ENCODE measurements around the gene ARHGAP45. TPM values are rescaled to one million over a fixed set of nuclear protein-coding genes. Genes with fewer than 3 reads are reported as not detected.
A peak's percentile ranks its signal among the peaks of the same experiment; 100 is the strongest.

ARHGAP45 gene
- total RNA-seq, 2 experiments from 2014 or later = 861 to 878 TPM

GRCh38 chr19:1087813-1088415, 20.9 kb downstream of the ARHGAP45 start:
- Mint-ChIP-seq H3K27me3 (no peaks in the 10 kb centered on the region), H3K9me3 (no peaks in the 10 kb centered on the region), H3K4me3 (peak overlapping the region; percentile 71), H3K4me1 (ENCODE audit: low read depth) (peaks cover 27% of the 10 kb centered on the region), H3K27ac (peak overlapping the region; percentile 82), H3K36me3 (ENCODE audit: low read depth) (peaks cover 64% of the 10 kb centered on the region)
- Histone ChIP-seq H3K4me1 (ENCODE audit: insufficient read depth, low read length) (peaks cover 77% of the 10 kb centered on the region), H3K27me3 (ENCODE audit: control insufficient read depth in 1 of 2, insufficient read depth in 2 of 2, low read length in 2 of 2) (no peaks in the 10 kb centered on the region), H3K4me3 (ENCODE audit: low read length) (no peak overlapping the region), H3K9me3 (ENCODE audit: control insufficient read depth in 1 of 2, insufficient read depth in 1 of 2, low read length in 2 of 2) (no peaks in the 10 kb centered on the region), H3K36me3 (ENCODE audit: insufficient read depth, low read length) (peaks cover 87% of the 10 kb centered on the region), H3K27ac (ENCODE audit: low read depth in 1 of 2, low read length in 2 of 2) (peak overlapping the region; percentile 59 to 68)
- peak; percentile 5 for TF ChIP-seq CTCF (IDR thresholded peaks at IDR 0.05)
- peak in 10 of 14 experiments; percentile 44 to 87 (median 63) for DNase-seq
- peak; percentile 58 for ATAC-seq (ENCODE audit: poor library complexity)
- intact Hi-C loops (cut with DNase I, micrococcal nuclease) = loop anchor here (1.0 to 2.0 kb wide), 2 partner anchors 11 to 19 kb away; no protein-coding TSS in a partner anchor
- ChIA-PET CTCF (interaction anchor here (0.7 to 6.5 kb wide), 10 partner anchors 8 to 224 kb away, joined by 3 to 42 read pairs (median 5); partner anchors contain the start of genes ABCA7 and ARHGAP45), POLR2A (interaction anchor here (0.6 to 19.1 kb wide), 20 partner anchors 9 to 1965 kb away, joined by 3 to 1253 read pairs (median 8); partner anchors contain the start of genes ABCA7, ARHGAP45, CNN2 and FAM174C)

- peak in 4 of 14 experiments; percentile 42 to 58 (median 52) for DNase-seq
- H3K27ac ChIP-seq (ENCODE audit: low read depth in 1 of 2, low read length in 2 of 2) = peak overlapping the region; percentile 59 to 68
- no peak for TF ChIP-seq CTCF (IDR thresholded peaks at IDR 0.05)
- H3K4me1 Mint-ChIP-seq (ENCODE audit: low read depth) = peaks cover 31% of the 10 kb centered on the region
- H3K27ac Mint-ChIP-seq = peak overlapping the region; percentile 82
- H3K27me3 ChIP-seq (ENCODE audit: control insufficient read depth in 1 of 2, insufficient read depth in 2 of 2, low read length in 2 of 2) = no peaks in the 10 kb centered on the region
- POLR2A ChIA-PET = interaction anchor here (0.6 to 19.1 kb wide), 22 partner anchors 8 to 1964 kb away, joined by 3 to 1253 read pairs (median 8); partner anchors contain the start of genes ABCA7, ARHGAP45, CNN2 and FAM174C
- H3K9me3 ChIP-seq (ENCODE audit: control insufficient read depth in 1 of 2, insufficient read depth in 1 of 2, low read length in 2 of 2) = no peaks in the 10 kb centered on the region
- intact Hi-C loops (cut with DNase I, micrococcal nuclease) = no loop called here
- peaks cover 75% of the 10 kb centered on the region for H3K4me1 ChIP-seq (ENCODE audit: insufficient read depth, low read length)
- peaks cover 87% of the 10 kb centered on the region for H3K36me3 ChIP-seq (ENCODE audit: insufficient read depth, low read length)
- peak; percentile 28 for ATAC-seq (ENCODE audit: poor library complexity)
- no peaks in the 10 kb centered on the region for H3K27me3 Mint-ChIP-seq
- H3K9me3 Mint-ChIP-seq = no peaks in the 10 kb centered on the region
- no peak overlapping the region for H3K4me3 ChIP-seq (ENCODE audit: low read length)
- peaks cover 67% of the 10 kb centered on the region for H3K36me3 Mint-ChIP-seq (ENCODE audit: low read depth)
- CTCF ChIA-PET = interaction anchor here (0.9 to 6.5 kb wide), 8 partner anchors 9 to 58 kb away, joined by 3 to 42 read pairs (median 6); partner anchors contain the start of genes ABCA7 and ARHGAP45
- H3K4me3 Mint-ChIP-seq = peak overlapping the region; percentile 71
These were observed 21.5 kb downstream of the ARHGAP45 start for GRCh38 chr19:1088416-1089010.

GRCh38 chr19:1089126-1089771, 22.3 kb downstream of the ARHGAP45 start:
- DNase-seq (peak in 1 of 14 experiments; percentile 41), ATAC-seq (ENCODE audit: poor library complexity) (no peak)
- H3K9me3 Mint-ChIP-seq = no peaks in the 10 kb centered on the region
- Histone ChIP-seq H3K4me1 (ENCODE audit: insufficient read depth, low read length) (peaks cover 75% of the 10 kb centered on the region), H3K4me3 (ENCODE audit: low read length) (no peak overlapping the region), H3K27ac (ENCODE audit: low read depth in 1 of 2, low read length in 2 of 2) (peak overlapping the region in 1 of 2 donors; percentile 2), H3K9me3 (ENCODE audit: control insufficient read depth in 1 of 2, insufficient read depth in 1 of 2, low read length in 2 of 2) (no peaks in the 10 kb centered on the region), H3K36me3 (ENCODE audit: insufficient read depth, low read length) (peaks cover 80% of the 10 kb centered on the region), H3K27me3 (ENCODE audit: control insufficient read depth in 1 of 2, insufficient read depth in 2 of 2, low read length in 2 of 2) (no peaks in the 10 kb centered on the region)
- no peaks in the 10 kb centered on the region for H3K27me3 Mint-ChIP-seq
- H3K4me1 Mint-ChIP-seq (ENCODE audit: low read depth) = peaks cover 35% of the 10 kb centered on the region
- intact Hi-C loops (cut with DNase I, micrococcal nuclease) = no loop called here
- H3K27ac Mint-ChIP-seq = peak overlapping the region; percentile 82
- CTCF ChIA-PET = interaction anchor here (1.1 to 6.5 kb wide), 3 partner anchors 13 to 24 kb away, joined by 3 to 42 read pairs (median 8); no protein-coding TSS in a partner anchor
- no peak for TF ChIP-seq CTCF (IDR thresholded peaks at IDR 0.05)
- peaks cover 63% of the 10 kb centered on the region for H3K36me3 Mint-ChIP-seq (ENCODE audit: low read depth)
- H3K4me3 Mint-ChIP-seq = peak overlapping the region; percentile 34
- POLR2A ChIA-PET = interaction anchor here (0.6 to 19.1 kb wide), 15 partner anchors 9 to 558 kb away, joined by 3 to 1253 read pairs (median 10); partner anchors contain the start of genes ABCA7, ARHGAP45, CDC34 and CNN2

Data from CD4-positive, alpha-beta T cell (primary cell).